Subcutaneous preadipocyte (primary cell): ENCODE results near the gene RIC8A. TPM values are rescaled to one million over a fixed set of nuclear protein-coding genes. Genes with fewer than 3 reads are reported as not detected.

ENCODE experiments used
- total RNA-seq: library from RNA; depleted of rRNA; stranded (reverse); fragments of >200 nt; gene quantifications from 2 replicates; pipeline ENCODE4 v1.2.3, GENCODE V29; 2012

Gene RIC8A
- total RNA-seq = 95.9 and 130 TPM in 2 replicates

GRCh38 chr11:207208-207862 is at the start of gene RIC8A, which contains the start of gene BET1L:
TSS of gene RIC8A (plus strand) at chr11:207708. CDS start at chr11:208855, 1,147 bp downstream.
TSS of gene BET1L (minus strand) at chr11:207399. CDS start at chr11:207321, 78 bp downstream.

GRCh38 chr11:192674-193128 is 14.8 kb upstream of the RIC8A start, which contains the start of gene SCGB1C1:
TSS of gene SCGB1C1 (plus strand) at chr11:193078. CDS start at chr11:193100, 22 bp downstream.

GRCh38 chr11:235997-236773 is 28.7 kb downstream of the RIC8A start, which contains the start of gene SIRT3:
TSS of gene SIRT3 (minus strand) at chr11:236342. CDS start at chr11:236328, 14 bp downstream.

GRCh38 chr11:236774-237767 is 29.6 kb downstream of the RIC8A start, which contains the start of gene PSMD13:
TSS of gene PSMD13 (plus strand) at chr11:236976. CDS start at chr11:237050, 74 bp downstream.

Other genes starting within 250 kb of the RIC8A start
- not detected in 2 replicates for gene SCGB1C1, start 14.6 kb upstream of the RIC8A start, total RNA-seq
- 16.4 and 17.3 TPM in 2 replicates for gene BET1L, start 309 bp upstream of the RIC8A start, total RNA-seq
- gene SIRT3, start 28.6 kb downstream of the RIC8A start, total RNA-seq = 8.0 and 11.8 TPM in 2 replicates
- 117 TPM in 2 replicates for gene PSMD13, start 29.3 kb downstream of the RIC8A start, total RNA-seq
- under 0.01 TPM in 1 of 2 replicates, not detected in the other for gene NLRP6, start 70.7 kb downstream of the RIC8A start, total RNA-seq
- 11.0 and 11.7 TPM in 2 replicates for gene PGGHG, start 81.4 kb downstream of the RIC8A start, total RNA-seq
- gene IFITM5, start 91.8 kb downstream of the RIC8A start, total RNA-seq = not detected in 2 replicates
- gene IFITM2, start 100.1 kb downstream of the RIC8A start, total RNA-seq = 62.6 and 170 TPM in 2 replicates
- 9.6 and 32.7 TPM in 2 replicates for gene IFITM1, start 106.3 kb downstream of the RIC8A start, total RNA-seq
- 60.0 and 93.0 TPM in 2 replicates for gene IFITM3, start 113.2 kb downstream of the RIC8A start, total RNA-seq
- gene B4GALNT4, start 161.8 kb downstream of the RIC8A start, total RNA-seq = 0.59 and 0.73 TPM in 2 replicates
- 1.8 and 2.5 TPM in 2 replicates for gene PKP3, start 186.5 kb downstream of the RIC8A start, total RNA-seq
- gene SIGIRR, start 207.3 kb downstream of the RIC8A start, total RNA-seq = 18.6 and 18.7 TPM in 2 replicates
- under 0.01 TPM in 1 of 2 replicates, not detected in the other for gene ANO9, start 234.3 kb downstream of the RIC8A start, total RNA-seq
- 29.4 and 36.2 TPM in 2 replicates for gene PTDSS2, start 242.6 kb downstream of the RIC8A start, total RNA-seq